Measurements from ENCODE around the gene ESR1.
"Not testable (repeated sequence)": the region's sequence is repeated elsewhere in the genome, so short reads cannot be mapped to it uniquely, and the experiment has no call there.

GRCh38 chr6:151899796-151900195 is 92.3 kb downstream of the ESR1 start:
- TF ChIP-seq, protein P1, sequence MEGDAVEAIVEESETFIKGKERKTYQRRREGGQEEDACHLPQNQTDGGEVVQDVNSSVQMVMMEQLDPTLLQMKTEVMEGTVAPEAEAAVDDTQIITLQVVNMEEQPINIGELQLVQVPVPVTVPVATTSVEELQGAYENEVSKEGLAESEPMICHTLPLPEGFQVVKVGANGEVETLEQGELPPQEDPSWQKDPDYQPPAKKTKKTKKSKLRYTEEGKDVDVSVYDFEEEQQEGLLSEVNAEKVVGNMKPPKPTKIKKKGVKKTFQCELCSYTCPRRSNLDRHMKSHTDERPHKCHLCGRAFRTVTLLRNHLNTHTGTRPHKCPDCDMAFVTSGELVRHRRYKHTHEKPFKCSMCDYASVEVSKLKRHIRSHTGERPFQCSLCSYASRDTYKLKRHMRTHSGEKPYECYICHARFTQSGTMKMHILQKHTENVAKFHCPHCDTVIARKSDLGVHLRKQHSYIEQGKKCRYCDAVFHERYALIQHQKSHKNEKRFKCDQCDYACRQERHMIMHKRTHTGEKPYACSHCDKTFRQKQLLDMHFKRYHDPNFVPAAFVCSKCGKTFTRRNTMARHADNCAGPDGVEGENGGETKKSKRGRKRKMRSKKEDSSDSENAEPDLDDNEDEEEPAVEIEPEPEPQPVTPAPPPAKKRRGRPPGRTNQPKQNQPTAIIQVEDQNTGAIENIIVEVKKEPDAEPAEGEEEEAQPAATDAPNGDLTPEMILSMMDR (IDR thresholded peaks at IDR 0.05; ENCODE audit: low read length), result not testable (repeated sequence)
- not testable (repeated sequence) for TF ChIP-seq EZH2 (optimal IDR thresholded peaks at IDR 0.05; ENCODE audit: low read depth, low read length)

All from MM.1S (cell line).